Suprapubic skin (tissue), 4 donors: ENCODE results near the gene OSTM1.

Experiments
- CTCF ChIP-seq, 2 donors: fragments of 200-600 bp in 1 of 2; fragments of 450-650 bp in 1 of 2; sonication (generic) in 1 of 2; IDR thresholded peaks; one replicate each; pipeline ENCODE4 v1.5.1; 2016 to 2019; ENCODE audit warnings: antibody characterized with exemption in 2 of 2, mild to moderate bottlenecking in 1 of 2, moderate library complexity in 1 of 2
- POLR2A ChIP-seq, 2 donors: fragments of 450-650 bp; IDR thresholded peaks; one replicate each; pipeline ENCODE4 v1.6.1; 2017; ENCODE audit warnings: antibody characterized with exemption in 2 of 2, mild to moderate bottlenecking in 2 of 2, moderate library complexity in 2 of 2
- POLR2AphosphoS5 ChIP-seq, 3 donors: sonication (generic); formaldehyde crosslinking; IDR thresholded peaks; one replicate each; pipeline ENCODE4 v1.6.1; 2017; ENCODE audit warnings: antibody characterized with exemption in 3 of 3

- TF ChIP-seq CTCF (IDR thresholded peaks at IDR 0.05) (no peak), POLR2A (IDR thresholded peaks at IDR 0.05) (peak; percentile 39 to 46), POLR2AphosphoS5 (IDR thresholded peaks at IDR 0.05) (no peak)
These were observed at the start of gene OSTM1 for GRCh38 chr6:108074359-108075144.
